Hepatic stellate cell (primary cell): Measurements from ENCODE around the gene DIAPH1.
A peak's percentile ranks its signal among the peaks of the same experiment; 100 is the strongest.
"Not testable (repeated sequence)": the region's sequence is repeated elsewhere in the genome, so short reads cannot be mapped to it uniquely, and the experiment has no call there.

ENCODE experiments used
- DNase-seq: peaks from one replicate; pipeline ENCODE4 v3.0.0; 2011; ENCODE audit warnings: low spot score

Gene DIAPH1

DNA sequence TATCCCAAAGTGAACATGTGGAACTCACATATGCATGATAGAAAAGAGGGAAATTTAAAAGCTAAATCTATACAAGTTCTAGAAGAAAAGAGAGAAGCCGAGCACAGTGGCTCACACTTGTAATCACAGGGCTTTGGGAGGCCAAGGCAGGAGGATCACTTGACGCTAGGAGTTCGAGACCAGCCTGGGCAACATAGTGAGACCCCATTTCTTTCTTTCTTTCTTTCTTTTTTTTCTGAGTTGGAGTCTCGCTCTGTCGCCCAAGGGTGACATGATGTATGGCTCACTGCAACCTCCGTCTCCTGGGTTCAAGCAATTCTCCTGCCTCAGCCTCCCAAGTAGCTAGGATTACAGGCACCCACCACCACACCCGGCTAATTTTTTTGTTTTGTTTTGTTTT, 8.9 kb downstream of the DIAPH1 start:
- DNase-seq = not testable (repeated sequence)

DNA sequence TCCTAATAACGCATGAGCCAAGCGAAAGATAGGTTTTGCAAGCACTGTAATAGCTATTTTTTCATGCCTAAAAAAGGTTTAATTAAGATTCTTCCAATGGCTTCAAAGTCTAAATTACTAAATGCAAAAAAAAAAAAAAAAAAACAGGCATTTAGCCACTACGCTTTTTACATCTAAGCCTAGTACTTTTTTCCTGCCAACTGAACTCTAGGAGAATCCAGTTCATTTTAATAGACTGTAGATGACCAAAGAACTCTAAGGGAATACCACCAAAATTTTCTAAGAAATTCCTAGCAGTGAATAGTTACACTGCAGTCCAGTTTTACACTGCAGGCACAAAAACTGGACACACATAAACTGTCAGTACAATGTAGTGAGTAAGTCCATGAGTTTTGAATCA, 9.8 kb downstream of the DIAPH1 start:
- DNase-seq = no peak

DNA sequence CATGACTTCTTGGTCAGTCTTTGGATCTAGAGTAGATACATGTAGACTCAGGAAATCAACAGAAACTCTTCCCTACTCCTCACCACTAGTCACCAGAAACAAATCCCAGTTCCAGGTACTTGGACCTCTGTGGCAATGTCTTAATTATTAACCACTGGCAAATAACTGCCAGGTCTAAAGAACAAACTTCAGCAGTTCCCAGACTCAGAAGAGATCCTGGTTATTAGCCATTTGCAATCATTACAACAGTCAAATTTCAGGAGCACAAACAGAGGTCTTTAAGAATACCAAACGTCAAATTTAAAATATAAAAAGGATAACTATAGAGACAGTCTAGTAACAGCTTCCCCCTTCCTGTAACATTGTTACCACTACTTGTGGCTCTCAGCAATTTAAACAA, 10.2 kb downstream of the DIAPH1 start:
- no peak for DNase-seq

DNA sequence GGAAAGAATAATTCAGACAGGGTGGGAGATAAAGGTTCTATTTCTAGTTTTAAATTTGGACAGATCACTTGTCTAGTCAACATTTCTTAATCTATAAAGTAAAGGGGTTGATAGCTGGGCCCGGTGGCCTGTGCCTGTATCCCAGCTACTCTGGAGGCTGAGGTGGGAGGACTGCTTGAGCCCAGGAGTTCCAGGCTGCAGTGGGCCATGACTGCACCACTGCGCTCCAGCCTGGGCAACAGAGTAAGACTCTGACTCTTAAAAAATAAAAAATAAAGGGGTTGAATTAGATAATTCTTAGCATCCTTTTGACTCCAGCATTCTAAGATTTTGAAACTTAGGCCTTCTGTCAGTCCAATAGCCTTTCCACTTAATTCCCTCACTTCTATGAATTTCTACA, 10.8 kb downstream of the DIAPH1 start:
- DNase-seq = no peak

DNA sequence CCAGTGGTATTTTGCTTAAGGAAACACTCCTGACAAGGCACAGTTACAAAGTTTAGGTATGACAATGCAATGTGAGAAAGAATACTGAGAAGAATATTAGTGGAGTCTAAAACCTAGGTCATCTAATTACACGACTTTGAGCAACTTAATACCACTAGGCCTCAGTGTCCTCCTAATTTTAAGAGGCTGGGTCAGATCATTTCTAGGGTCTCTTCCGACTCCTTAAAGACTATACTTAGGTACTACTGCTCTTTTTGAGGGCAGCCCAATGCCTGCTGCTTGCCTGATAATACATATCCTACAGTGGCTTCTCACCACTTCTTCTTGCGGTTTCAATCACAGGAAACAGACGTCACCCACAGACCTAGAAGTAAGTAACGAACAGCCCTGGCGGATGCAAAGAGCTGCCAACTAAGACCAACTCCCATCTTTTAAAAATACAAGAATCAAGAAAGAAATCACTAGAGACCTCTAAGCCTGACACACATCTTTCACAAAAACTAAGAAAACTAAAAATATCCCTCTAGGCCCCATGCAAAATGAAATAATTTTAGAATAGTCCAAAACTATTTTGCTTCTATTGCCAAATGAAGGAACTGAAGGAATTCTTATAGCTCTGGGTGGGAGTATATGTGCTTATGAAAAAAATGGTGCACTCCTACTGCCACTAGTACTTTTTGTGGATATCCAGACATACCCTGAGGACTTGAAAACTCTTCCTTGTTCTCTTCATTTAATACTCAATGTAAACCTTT, 13.1 kb downstream of the DIAPH1 start:
- DNase-seq = peak; percentile 47

DNA sequence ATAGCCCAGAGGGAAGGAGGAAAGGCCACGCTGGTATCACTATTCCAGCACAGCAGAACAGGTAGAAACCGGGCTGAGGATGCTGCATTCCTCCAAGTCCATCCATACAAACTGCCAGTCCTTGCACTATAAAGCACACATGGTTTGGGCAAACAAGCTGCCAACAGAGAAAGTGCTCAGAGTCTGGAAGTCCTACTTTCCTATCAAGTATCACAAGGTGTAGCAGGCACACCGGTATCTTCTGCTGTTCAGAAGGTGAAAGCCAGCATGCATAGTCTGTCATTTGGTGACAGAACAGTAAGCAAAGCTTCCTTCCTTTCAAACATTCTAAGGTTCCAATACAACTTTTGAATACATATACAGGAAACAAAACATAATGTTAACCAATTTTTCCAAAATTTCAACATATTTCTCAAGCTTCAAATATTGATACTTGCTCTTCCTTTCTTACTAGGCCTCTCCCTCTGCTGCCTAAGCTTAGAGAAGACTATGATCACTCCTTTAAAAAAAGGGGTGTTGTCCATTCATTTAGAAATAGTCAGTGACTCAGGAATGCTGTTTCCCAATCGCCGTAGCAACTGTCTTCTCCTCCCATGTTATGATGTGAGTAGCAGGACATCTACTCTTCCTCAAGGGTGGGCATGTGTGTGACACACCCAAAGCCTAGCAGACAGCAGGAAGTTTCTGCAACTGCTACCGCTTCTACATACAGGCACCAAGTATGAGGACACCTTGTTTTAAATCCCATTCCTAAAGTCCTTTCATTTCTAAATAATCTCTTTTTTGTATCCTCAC, 14.7 kb downstream of the DIAPH1 start:
- peak; percentile 83 for DNase-seq

DNA sequence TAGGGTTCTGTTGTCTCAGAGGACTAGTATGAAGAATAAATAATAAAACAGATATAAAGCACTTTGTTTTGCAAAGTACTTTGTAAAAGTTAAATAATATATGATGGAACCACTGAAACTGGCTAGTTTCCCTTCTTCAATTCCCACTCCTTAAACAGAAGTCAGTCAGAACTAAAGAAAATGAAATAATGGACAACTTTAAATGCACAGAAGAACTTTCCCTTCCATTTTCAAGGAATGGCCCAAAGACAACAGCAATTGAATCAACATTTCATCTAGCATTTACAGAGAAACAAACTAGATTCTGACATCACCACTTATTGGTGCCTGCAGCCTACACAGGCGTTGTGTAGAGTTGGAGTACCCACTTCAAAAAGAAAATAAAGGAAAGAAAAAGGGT, 16.2 kb downstream of the DIAPH1 start:
- no peak for DNase-seq

DNA sequence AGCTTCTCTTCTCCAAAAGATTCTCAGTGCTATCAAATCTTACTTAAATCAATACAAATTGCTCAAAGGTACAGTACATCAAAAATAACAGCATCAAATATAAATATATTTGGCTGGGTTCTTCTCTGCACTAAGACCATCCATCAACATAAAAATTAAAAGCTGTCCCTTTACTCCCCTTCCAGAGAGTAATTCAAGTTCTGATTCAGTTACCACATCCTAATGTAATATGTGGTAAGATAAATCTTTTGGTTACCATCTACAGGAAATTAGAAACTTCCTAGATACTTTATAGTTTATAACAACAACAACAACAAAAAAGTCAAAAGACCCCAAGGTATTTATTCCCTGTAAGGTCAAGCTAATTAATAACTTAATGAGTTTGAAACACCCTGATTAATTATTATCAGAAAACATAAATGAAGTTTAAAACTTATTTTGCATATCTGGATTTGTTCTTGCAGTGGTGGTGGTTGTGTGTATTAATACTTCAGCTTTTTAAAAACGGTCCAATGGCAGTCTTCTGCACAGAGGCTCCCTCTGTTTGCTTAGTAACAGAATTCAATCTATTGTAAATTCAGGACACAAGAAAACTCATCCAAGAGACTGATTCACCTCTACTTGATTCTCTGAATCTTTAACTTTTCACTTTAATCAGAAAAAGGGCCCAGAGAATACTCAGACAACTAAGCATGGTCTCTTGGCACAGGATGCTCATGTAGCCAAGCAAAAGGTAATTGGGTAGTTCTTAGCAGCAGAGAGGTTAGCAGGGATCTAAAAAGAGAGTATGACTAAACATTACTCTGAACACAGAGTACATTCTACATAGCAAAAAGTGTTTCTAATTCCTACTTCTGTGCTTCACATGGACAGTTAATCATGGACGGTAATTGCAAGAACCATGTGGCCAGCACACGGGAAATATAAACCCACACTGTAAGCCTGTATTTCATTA, 20.1 kb downstream of the DIAPH1 start:
- DNase-seq = no peak

DNA sequence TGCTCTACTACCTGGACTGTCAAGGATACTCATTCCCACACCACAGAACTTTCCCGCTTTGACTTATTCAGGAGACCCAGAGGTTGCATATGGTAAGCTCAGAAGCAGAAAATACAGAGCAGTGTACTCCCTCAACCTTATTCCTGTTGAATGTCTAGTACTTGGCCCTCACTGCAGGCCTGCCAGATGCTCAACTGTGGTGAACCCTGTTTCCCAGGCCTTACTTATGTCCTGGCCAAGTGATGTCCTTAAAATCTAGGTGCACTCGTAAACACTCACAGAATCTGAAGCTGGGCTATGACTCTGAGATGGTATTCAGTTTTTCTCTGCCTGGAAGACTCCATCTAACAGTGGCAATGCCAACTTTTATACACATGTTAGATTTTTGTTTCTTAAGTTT, 21.0 kb downstream of the DIAPH1 start:
- DNase-seq = no peak

DNA sequence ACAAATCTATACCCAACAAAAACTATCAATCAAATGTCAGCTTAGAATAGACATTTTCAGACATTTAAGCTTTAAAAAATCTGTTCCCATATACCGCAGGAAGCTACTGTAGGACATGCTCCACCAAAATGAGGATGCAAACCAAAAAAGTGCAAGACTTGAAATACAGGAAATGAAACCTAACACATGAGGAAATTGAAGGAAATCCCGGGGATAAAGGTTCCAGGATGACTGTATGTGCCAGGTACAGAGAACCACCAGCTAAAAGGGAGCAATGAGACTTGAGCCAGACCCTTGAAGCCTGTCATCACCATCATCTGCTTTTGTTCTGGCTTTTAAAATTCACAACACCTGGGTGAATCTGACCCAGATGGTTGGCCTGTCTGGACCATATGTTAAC, 21.4 kb downstream of the DIAPH1 start:
- DNase-seq = no peak

DNA sequence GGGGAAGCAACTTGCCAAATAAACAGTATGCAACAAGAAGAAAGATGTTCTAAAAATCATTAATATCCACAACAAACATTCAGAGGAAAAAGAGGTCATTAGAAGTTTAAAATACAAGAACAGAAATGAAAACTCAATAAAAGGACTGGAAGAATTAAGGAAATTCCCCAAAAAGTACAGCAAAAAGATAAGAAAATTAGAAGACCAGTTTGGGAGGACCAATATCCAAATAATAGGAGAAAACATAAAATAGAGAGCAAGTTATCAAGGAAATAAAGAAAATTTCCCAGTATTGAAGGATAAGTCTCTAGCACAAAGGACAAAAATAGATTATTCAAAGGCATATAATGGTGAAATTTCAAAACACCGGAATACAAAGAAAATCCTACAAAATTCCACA, 21.9 kb downstream of the DIAPH1 start:
- no peak for DNase-seq

DNA sequence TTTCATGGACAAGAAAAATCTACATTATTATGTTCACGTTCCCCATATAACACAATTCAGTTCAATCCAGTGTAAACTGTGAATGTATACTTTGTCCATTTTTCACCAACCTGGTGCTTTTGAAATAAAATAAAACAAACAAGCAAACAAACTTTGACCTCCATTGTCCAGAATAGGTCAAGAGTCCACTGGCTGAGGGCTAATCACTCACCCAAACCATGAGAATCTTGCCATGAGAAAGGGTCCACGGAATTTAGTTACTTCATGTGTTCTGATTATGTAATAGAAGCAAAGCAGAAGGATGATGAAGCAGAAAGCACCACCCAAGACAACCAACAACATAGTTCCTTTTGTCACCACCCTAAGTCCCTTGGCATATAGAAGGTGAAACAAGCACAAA, 28.7 kb downstream of the DIAPH1 start:
- no peak for DNase-seq

DNA sequence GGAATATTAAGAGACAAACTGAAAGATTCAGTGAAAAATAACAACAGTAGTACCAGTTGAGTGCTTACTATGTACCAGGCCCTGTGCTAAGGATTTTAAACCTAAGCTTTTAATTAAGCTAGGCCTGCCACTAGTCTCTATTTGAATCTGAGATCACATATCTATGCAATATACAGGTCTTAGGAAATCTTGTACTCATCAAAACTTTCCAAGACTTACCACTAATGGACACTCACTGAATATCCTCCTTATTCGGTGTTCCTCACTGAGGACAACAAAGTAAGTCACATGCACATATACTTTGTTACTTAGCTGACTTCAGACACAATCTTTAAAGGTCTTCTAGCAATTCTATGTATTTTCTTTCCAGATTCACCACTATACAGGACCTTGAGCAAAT, 32.6 kb downstream of the DIAPH1 start:
- DNase-seq = no peak

DNA sequence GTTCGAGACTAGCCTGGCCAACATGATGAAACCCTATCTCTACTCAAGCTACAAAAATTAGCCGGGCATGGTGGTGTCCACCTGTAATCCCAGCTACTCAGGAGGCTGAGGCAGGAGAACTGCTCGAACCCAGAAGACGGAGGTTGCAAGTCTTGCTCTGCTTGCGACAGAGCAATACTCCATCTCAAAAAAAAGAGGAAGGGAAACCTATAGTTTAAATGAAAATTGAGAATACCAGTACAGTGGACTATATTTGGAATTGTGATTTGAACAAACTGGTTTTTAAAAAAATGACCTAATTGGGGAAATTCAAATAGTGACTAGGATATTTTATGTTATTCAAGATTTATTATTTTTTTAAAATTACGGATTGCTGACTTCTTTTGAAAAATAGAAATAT, 33.2 kb downstream of the DIAPH1 start:
- no peak for DNase-seq

DNA sequence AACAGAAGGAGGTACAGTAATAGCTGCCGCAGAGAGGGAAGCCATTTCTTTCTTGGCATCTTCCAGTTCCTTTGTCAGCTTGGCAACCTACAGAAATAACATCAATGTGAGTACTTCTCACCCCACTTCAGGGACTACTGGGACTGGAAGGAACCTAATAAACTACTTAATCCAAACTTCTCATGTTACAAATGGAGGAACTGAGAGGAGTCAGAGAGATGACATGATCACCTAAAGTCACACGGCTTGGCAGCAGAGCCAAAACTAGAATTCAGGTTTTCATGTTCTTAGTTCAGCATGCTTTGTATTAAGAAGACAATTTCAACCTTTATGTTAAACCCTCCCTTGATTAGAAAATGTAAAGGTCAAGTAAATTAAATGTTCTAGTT, 44.7 kb downstream of the DIAPH1 start:
- DNase-seq = no peak

DNA sequence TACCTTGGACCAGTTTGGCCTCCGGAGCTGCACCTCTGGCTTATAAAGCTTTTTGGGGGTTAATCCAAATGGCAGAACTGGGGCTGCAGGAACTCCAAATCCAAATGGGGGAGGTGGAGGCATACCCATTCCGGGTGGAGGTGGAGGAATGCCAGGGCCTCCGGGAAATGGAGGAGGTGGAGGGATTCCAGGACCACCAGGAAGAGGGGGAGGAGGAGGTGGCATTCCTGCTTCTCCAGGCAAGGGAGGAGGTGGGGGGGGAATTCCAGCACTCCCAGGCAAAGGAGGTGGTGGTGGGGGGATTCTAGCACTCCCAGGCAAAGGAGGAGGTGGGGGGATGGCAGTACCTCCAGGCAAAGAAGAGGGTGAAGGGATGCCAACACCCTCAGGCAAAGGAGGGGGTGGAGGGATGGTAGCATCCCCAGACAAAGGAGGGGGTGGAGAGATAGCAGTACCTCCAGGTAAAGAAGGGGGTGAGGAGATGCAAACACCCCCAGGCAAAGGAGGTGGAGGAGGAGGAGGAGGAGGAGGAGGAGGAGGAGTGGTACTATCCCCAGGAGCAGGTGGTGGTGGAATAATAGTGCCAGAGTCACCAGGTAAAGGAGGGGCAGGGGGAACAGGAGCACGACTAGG, 45.2 kb downstream of the DIAPH1 start:
- DNase-seq = no peak

DNA sequence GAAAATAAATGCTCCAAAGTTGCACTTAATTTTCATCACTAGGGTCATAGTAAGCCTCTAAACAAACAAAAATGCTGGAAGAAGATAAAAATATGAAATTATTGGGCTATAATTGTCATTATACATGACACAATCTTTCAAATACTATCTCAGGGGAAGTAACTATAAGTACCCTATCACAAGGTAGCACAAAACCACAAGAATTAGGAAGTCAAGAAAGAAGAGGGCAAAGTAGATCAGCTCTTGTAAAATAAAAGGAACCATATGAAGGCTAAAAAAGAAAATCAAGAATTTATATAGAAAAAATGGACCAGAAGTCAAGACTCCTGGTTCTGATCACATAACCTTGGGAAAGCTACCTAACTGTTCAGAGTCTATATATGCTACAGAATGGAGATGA, 48.1 kb downstream of the DIAPH1 start:
- DNase-seq = no peak

DNA sequence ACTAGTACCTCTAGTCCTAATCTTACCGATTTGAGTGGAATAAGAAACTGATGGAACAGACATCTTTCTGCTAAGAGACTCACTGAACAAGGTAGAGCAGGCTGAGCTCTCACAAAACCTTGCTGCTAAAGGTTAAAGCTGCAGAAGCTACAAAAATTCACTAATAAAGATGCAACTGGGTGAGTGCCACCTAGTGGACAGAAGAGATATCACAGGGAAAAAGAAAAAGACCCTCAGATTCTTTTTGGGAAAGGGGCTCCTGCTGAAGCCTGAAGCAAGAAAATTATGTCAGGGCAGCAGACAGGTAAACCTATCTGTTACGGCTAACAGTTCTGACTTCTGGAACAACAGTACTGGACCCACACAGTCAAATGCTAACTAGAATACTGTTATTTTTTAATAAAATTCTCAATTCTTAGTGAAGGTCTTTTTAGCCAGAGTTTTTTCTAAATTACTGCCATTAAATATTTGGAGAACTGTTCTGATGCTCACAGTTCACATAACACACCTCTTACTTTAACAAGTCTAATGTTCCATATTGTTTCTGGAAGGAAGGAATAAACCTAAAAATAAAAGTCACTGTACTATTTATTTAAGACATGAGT, 51.2 kb downstream of the DIAPH1 start:
- peak; percentile 16 for DNase-seq

DNA sequence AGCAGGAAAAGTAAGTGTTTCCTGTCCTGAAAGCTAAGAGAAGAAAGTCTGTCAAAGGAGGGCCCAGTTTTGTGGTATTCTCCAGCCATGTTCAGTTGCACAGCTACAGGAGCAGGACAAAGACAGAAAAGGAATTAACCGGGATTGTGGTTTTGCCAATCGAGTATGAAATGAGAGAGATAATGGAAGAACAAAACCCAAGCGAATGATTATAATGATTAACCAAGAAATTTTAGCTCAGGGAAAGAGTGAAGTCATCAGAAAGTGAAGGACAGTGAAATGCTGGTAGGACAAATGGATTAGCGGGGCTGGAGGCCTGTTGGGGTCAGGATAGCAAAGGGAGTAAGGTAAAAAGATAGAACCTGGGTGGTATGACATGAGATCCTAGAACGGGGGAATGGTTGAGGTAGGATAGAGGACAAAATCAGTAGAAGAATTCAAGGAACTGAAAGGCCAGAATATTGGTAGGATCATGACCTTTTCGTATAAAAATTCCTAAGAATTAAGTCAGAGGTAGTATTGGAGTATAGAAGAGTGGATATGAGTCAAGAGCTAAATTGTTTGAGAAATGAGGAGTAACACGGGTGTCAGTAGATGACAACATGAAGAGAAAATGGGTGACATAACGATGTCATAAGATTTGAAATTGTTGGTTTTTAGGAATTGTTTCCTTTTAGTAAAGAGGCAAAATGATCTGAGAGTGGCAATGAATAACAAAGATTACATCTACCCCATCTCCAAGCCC, 52.8 kb downstream of the DIAPH1 start:
- DNase-seq = no peak

DNA sequence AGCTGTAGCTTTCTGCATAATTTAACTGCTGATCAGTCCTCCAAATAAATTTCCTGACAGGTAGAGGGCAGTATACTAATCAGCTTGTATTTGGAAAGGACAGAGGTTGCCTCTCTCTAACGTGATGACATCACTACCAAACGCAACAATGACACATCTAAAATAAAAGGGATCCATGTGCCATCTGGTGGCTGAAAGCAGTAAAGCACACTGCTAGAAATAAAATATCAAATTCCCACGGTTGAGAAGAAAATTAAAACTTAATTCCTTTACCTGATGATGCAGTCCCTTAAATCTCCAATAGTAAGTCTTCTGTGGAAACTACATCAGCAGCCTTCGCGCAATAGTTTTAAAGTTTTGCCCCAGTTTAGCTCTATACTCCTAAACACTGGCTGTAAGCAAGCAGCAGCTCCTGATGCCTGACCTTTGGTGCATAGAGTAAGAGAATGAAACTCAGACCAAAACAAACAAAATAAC, 54.5 kb downstream of the DIAPH1 start:
- DNase-seq = peak; percentile 40
